ENCODE results near the gene KIF18A. TPM values are rescaled to one million over a fixed set of nuclear protein-coding genes. Genes with fewer than 3 reads are reported as not detected.

Gene KIF18A
- total and polyA plus RNA-seq, 2 experiments from 2014 or later, result 3.2 to 6.3 TPM

DNA sequence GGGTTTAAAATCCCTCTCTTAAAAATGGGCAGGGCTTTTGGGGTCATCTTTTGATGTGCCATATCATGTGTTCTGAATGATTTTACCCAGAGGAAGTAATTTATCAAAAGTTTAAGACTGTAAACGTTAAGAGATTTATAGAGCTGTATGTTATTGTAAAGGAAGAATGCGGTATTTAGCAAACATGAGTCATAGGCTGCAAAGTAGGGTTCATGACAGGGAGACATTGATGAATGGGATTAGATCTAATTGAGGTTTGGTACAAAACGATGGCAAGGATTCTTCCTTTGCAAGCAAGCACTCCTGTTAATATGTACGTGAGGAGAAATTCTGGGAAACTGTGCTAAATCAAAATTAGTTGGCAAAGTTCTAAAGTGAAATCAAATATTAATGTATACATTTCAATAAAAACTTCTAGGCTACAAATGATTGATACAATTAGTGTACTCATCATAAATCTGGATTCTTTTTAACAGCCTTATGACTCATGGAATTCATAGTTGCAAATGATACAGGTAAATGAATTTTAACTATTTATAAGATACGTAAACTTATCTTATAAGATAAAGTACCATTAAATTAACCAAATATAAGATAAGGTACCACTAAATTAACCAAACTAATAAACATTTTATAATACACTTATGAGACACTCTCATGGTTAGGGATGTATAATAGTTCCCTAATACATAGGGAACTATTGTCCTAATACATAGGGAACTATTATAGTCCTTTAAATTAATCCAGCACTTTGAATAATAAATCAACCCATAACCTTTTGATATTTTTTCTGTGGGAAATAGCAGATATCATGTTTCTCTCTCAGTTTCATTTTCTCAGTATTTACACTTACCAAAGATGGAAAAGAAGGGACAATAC is 58.4 kb downstream of the KIF18A start:
- Histone ChIP-seq H2AFZ (no peak overlapping the region), H3K4me3 (no peak overlapping the region), H3K36me3 (replicated peaks; ENCODE audit: insufficient read depth, low read depth) (no peaks in the 10 kb centered on the region), H3K4me1 (ENCODE audit: insufficient read depth) (peaks cover 6% of the 10 kb centered on the region), H3K4me2 (no peak overlapping the region), H3K27me3 (no peaks in the 10 kb centered on the region), H4K20me1 (ENCODE audit: insufficient read depth, poor library complexity, severe bottlenecking) (no peaks in the 10 kb centered on the region), H3K27ac (no peak overlapping the region), H3K79me2 (no peaks in the 10 kb centered on the region), H3K9me2 (replicated peaks; ENCODE audit: insufficient read depth) (no peaks in the 10 kb centered on the region), H3K9me3 (ENCODE audit: low read depth) (no peaks in the 10 kb centered on the region)
- TF ChIP-seq EZH2phosphoT487 (IDR thresholded peaks at IDR 0.05; ENCODE audit: low read depth, severe bottlenecking, unreplicated experiment), result no peak
- TF ChIP-seq, protein P1, sequence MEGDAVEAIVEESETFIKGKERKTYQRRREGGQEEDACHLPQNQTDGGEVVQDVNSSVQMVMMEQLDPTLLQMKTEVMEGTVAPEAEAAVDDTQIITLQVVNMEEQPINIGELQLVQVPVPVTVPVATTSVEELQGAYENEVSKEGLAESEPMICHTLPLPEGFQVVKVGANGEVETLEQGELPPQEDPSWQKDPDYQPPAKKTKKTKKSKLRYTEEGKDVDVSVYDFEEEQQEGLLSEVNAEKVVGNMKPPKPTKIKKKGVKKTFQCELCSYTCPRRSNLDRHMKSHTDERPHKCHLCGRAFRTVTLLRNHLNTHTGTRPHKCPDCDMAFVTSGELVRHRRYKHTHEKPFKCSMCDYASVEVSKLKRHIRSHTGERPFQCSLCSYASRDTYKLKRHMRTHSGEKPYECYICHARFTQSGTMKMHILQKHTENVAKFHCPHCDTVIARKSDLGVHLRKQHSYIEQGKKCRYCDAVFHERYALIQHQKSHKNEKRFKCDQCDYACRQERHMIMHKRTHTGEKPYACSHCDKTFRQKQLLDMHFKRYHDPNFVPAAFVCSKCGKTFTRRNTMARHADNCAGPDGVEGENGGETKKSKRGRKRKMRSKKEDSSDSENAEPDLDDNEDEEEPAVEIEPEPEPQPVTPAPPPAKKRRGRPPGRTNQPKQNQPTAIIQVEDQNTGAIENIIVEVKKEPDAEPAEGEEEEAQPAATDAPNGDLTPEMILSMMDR (IDR thresholded peaks at IDR 0.05; ENCODE audit: poor library complexity), result no peak
- no peak for TF ChIP-seq EZH2 (IDR thresholded peaks at IDR 0.05; ENCODE audit: borderline replicate concordance)
- WGBS (ENCODE audit: low lambda C conversion rate, missing lambda C conversion rate), result 33% methylated on average over 5 of the region's 5 CpGs
- DNase-seq (ENCODE audit: low spot score), result no peak

DNA sequence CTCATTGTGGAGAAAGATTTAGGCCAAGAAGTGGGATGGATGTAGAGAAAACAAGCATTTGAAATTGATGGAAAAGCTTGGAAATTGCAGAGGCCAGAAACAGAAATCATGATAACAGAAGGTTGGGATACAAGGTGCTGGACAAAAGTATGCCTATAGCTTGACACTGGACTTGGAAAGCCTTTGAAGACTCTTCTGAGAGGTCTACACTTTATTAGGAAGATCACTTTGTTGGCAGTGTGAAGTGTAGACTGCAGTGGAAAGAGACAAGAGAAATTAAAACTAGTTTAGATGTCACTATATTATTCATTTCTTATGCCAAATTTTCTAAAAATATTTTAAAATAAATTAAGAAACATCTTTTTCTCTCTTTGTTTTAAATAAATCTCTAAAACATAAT is 59.1 kb downstream of the KIF18A start:
- H2AFZ ChIP-seq, result no peak overlapping the region
- no peak overlapping the region for H3K4me2 ChIP-seq
- H4K20me1 ChIP-seq (ENCODE audit: insufficient read depth, poor library complexity, severe bottlenecking), result no peaks in the 10 kb centered on the region
- no peaks in the 10 kb centered on the region for H3K36me3 ChIP-seq (replicated peaks; ENCODE audit: insufficient read depth, low read depth)
- no peak overlapping the region for H3K27ac ChIP-seq
- H3K4me1 ChIP-seq (ENCODE audit: insufficient read depth), result peaks cover 6% of the 10 kb centered on the region
- no peaks in the 10 kb centered on the region for H3K79me2 ChIP-seq
- H3K4me3 ChIP-seq, result no peak overlapping the region
- DNase-seq (ENCODE audit: low spot score), result no peak
- H3K27me3 ChIP-seq, result no peaks in the 10 kb centered on the region
- H3K9me2 ChIP-seq (replicated peaks; ENCODE audit: insufficient read depth), result no peaks in the 10 kb centered on the region
- no peaks in the 10 kb centered on the region for H3K9me3 ChIP-seq (ENCODE audit: low read depth)
- TF ChIP-seq EZH2phosphoT487 (IDR thresholded peaks at IDR 0.05; ENCODE audit: low read depth, severe bottlenecking, unreplicated experiment) (no peak), EZH2 (IDR thresholded peaks at IDR 0.05; ENCODE audit: borderline replicate concordance) (no peak)
- TF ChIP-seq, protein P1 (IDR thresholded peaks at IDR 0.05; ENCODE audit: poor library complexity), result no peak

DNA sequence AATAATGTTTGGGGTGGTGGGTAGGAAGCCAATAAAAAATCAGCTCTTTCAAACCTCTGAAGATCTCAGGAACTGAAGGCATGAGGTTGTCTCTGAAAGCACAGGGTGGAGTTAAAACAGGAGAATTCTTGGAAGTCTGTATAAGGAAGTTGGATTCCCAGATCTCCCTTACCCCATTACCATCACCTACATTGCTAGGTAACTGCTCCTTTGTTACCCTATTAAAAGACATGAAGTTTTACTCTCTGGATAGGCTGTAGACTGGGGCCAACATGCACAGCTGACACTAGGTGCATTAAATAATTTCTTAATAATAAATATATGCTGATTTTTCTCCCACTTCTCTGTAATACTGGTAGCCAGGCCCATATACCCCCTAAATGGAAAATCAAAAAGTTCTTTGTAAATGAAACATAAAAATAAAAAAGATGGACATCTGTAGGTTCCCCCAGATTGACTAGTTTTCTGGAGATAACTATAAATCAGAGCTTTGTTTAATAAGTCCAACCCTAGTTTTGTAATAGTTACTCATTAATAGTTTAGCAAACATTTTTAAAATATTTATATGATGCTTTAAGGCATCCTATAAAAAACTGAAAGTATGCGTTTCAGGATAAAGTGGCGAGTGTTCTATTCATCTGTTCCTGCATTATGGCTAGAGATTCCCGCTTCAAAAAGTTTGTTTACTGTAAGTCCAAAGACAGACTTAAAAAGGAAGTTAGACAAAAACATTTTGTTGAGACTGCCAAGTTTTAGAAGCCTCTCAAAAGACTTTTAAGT is 63.8 kb downstream of the KIF18A start:
- DNase-seq (ENCODE audit: low spot score), result no peak
- TF ChIP-seq, protein P1 (IDR thresholded peaks at IDR 0.05; ENCODE audit: poor library complexity), result no peak
- TF ChIP-seq EZH2 (IDR thresholded peaks at IDR 0.05; ENCODE audit: borderline replicate concordance), result no peak
- TF ChIP-seq EZH2phosphoT487 (IDR thresholded peaks at IDR 0.05; ENCODE audit: low read depth, severe bottlenecking, unreplicated experiment), result no peak
- no peaks in the 10 kb centered on the region for H3K27me3 ChIP-seq
- H3K79me2 ChIP-seq, result no peaks in the 10 kb centered on the region
- H3K36me3 ChIP-seq (replicated peaks; ENCODE audit: insufficient read depth, low read depth), result no peaks in the 10 kb centered on the region
- no peaks in the 10 kb centered on the region for H3K9me2 ChIP-seq (replicated peaks; ENCODE audit: insufficient read depth)
- no peak overlapping the region for H3K4me3 ChIP-seq
- WGBS (ENCODE audit: low lambda C conversion rate, missing lambda C conversion rate), result 46% methylated on average over 3 of the region's 3 CpGs
- H2AFZ ChIP-seq, result no peak overlapping the region
- peaks cover 4% of the 10 kb centered on the region for H3K4me1 ChIP-seq (ENCODE audit: insufficient read depth)
- H3K9me3 ChIP-seq (ENCODE audit: low read depth), result no peaks in the 10 kb centered on the region
- no peak overlapping the region for H3K27ac ChIP-seq
- H4K20me1 ChIP-seq (ENCODE audit: insufficient read depth, poor library complexity, severe bottlenecking), result no peaks in the 10 kb centered on the region
- no peak overlapping the region for H3K4me2 ChIP-seq
